ENCODE measurements around the gene METTL22. TPM values are rescaled to one million over a fixed set of nuclear protein-coding genes. Genes with fewer than 3 reads are reported as not detected.
"Not testable (repeated sequence)": the region's sequence is repeated elsewhere in the genome, so short reads cannot be mapped to it uniquely, and the experiment has no call there.

The METTL22 gene
- total RNA-seq, 1 experiment from 2014 or later = 43.7 TPM

- no peak for DNase-seq
- Histone ChIP-seq H3K27me3 (ENCODE audit: control insufficient read depth, insufficient read depth, low read length) (no peaks in the 10 kb centered on the region), H3K36me3 (replicated peaks; ENCODE audit: control insufficient read depth, insufficient read depth, low read length) (peaks cover 56% of the 10 kb centered on the region), H3K4me3 (ENCODE audit: insufficient read depth, low read depth, low read length) (no peak overlapping the region)
Measured at GRCh38 chr16:8639694-8640093, 18.2 kb downstream of the METTL22 start.

- Histone ChIP-seq H3K36me3 (replicated peaks; ENCODE audit: control insufficient read depth, insufficient read depth, low read length) (peaks cover 64% of the 10 kb centered on the region), H3K4me3 (ENCODE audit: insufficient read depth, low read depth, low read length) (no peak overlapping the region), H3K27me3 (ENCODE audit: control insufficient read depth, insufficient read depth, low read length) (no peaks in the 10 kb centered on the region)
- no peak for DNase-seq
Measured at GRCh38 chr16:8641671-8642070, 20.2 kb downstream of the METTL22 start.

GRCh38 chr16:8642146-8642545 lies 20.6 kb downstream of the METTL22 start:
- Histone ChIP-seq H3K4me3 (ENCODE audit: insufficient read depth, low read depth, low read length) (no peak overlapping the region), H3K36me3 (replicated peaks; ENCODE audit: control insufficient read depth, insufficient read depth, low read length) (peaks cover 65% of the 10 kb centered on the region), H3K27me3 (ENCODE audit: control insufficient read depth, insufficient read depth, low read length) (no peaks in the 10 kb centered on the region)
- no peak for DNase-seq

- DNase-seq = no peak
- no peaks in the 10 kb centered on the region for H3K27me3 ChIP-seq (ENCODE audit: control insufficient read depth, insufficient read depth, low read length)
- H3K4me3 ChIP-seq (ENCODE audit: insufficient read depth, low read depth, low read length) = no peak overlapping the region
- H3K36me3 ChIP-seq (replicated peaks; ENCODE audit: control insufficient read depth, insufficient read depth, low read length) = peaks cover 61% of the 10 kb centered on the region
Measured at GRCh38 chr16:8644211-8645140, 23.0 kb downstream of the METTL22 start.

GRCh38 chr16:8645141-8645521 lies 23.6 kb downstream of the METTL22 start:
- H3K4me3 ChIP-seq (ENCODE audit: insufficient read depth, low read depth, low read length) = no peak overlapping the region
- H3K27me3 ChIP-seq (ENCODE audit: control insufficient read depth, insufficient read depth, low read length) = no peaks in the 10 kb centered on the region
- H3K36me3 ChIP-seq (replicated peaks; ENCODE audit: control insufficient read depth, insufficient read depth, low read length) = peaks cover 58% of the 10 kb centered on the region
- DNase-seq = no peak

- no peaks in the 10 kb centered on the region for H3K27me3 ChIP-seq (ENCODE audit: control insufficient read depth, insufficient read depth, low read length)
- DNase-seq = no peak
- H3K4me3 ChIP-seq (ENCODE audit: insufficient read depth, low read depth, low read length) = no peak overlapping the region
- peaks cover 58% of the 10 kb centered on the region for H3K36me3 ChIP-seq (replicated peaks; ENCODE audit: control insufficient read depth, insufficient read depth, low read length)
Measured at GRCh38 chr16:8645831-8646230, 24.3 kb downstream of the METTL22 start.

GRCh38 chr16:8646326-8647053 lies 25.0 kb downstream of the METTL22 start:
- H3K36me3 ChIP-seq (replicated peaks; ENCODE audit: control insufficient read depth, insufficient read depth, low read length) = peaks cover 52% of the 10 kb centered on the region
- DNase-seq = no peak
- no peaks in the 10 kb centered on the region for H3K27me3 ChIP-seq (ENCODE audit: control insufficient read depth, insufficient read depth, low read length)
- no peak overlapping the region for H3K4me3 ChIP-seq (ENCODE audit: insufficient read depth, low read depth, low read length)

GRCh38 chr16:8647721-8648318 lies 26.3 kb downstream of the METTL22 start:
- Histone ChIP-seq H3K36me3 (replicated peaks; ENCODE audit: control insufficient read depth, insufficient read depth, low read length) (peaks cover 39% of the 10 kb centered on the region), H3K4me3 (ENCODE audit: insufficient read depth, low read depth, low read length) (no peak overlapping the region), H3K27me3 (ENCODE audit: control insufficient read depth, insufficient read depth, low read length) (no peaks in the 10 kb centered on the region)
- DNase-seq = no peak

GRCh38 chr16:8648877-8649276 lies 27.4 kb downstream of the METTL22 start:
- no peak for DNase-seq
- H3K4me3 ChIP-seq (ENCODE audit: insufficient read depth, low read depth, low read length) = no peak overlapping the region
- H3K27me3 ChIP-seq (ENCODE audit: control insufficient read depth, insufficient read depth, low read length) = no peaks in the 10 kb centered on the region
- H3K36me3 ChIP-seq (replicated peaks; ENCODE audit: control insufficient read depth, insufficient read depth, low read length) = peaks cover 34% of the 10 kb centered on the region

- DNase-seq = no peak
- peaks cover 25% of the 10 kb centered on the region for H3K36me3 ChIP-seq (replicated peaks; ENCODE audit: control insufficient read depth, insufficient read depth, low read length)
- no peak overlapping the region for H3K4me3 ChIP-seq (ENCODE audit: insufficient read depth, low read depth, low read length)
- no peaks in the 10 kb centered on the region for H3K27me3 ChIP-seq (ENCODE audit: control insufficient read depth, insufficient read depth, low read length)
Measured at GRCh38 chr16:8649829-8650554, 28.5 kb downstream of the METTL22 start.

- not testable (repeated sequence) for H3K36me3 ChIP-seq (replicated peaks; ENCODE audit: control insufficient read depth, insufficient read depth, low read length); H3K4me3 ChIP-seq (ENCODE audit: insufficient read depth, low read depth, low read length); H3K27me3 ChIP-seq (ENCODE audit: control insufficient read depth, insufficient read depth, low read length)
- peak; percentile 72 for DNase-seq
Measured at GRCh38 chr16:8651958-8652357, 30.5 kb downstream of the METTL22 start.

GRCh38 chr16:8655184-8655717 lies 33.8 kb downstream of the METTL22 start:
- Histone ChIP-seq H3K36me3 (replicated peaks; ENCODE audit: control insufficient read depth, insufficient read depth, low read length) (no peaks in the 10 kb centered on the region), H3K27me3 (ENCODE audit: control insufficient read depth, insufficient read depth, low read length) (no peaks in the 10 kb centered on the region)
- peak; percentile 62 for DNase-seq

GRCh38 chr16:8656376-8656775 lies 34.9 kb downstream of the METTL22 start:
- DNase-seq = no peak
- Histone ChIP-seq H3K27me3 (ENCODE audit: control insufficient read depth, insufficient read depth, low read length) (no peaks in the 10 kb centered on the region), H3K36me3 (replicated peaks; ENCODE audit: control insufficient read depth, insufficient read depth, low read length) (no peaks in the 10 kb centered on the region), H3K4me3 (ENCODE audit: insufficient read depth, low read depth, low read length) (no peak overlapping the region)

More at GRCh38 chr16:8655184-8655717, 33.8 kb downstream of the METTL22 start:
- H3K4me3 ChIP-seq (ENCODE audit: insufficient read depth, low read depth, low read length) = no peak overlapping the region

GRCh38 chr16:8660841-8661301 lies 39.4 kb downstream of the METTL22 start:
- H3K36me3 ChIP-seq (replicated peaks; ENCODE audit: control insufficient read depth, insufficient read depth, low read length) = no peaks in the 10 kb centered on the region
- H3K4me3 ChIP-seq (ENCODE audit: insufficient read depth, low read depth, low read length) = no peak overlapping the region
- peak; percentile 88 for DNase-seq
- H3K27me3 ChIP-seq (ENCODE audit: control insufficient read depth, insufficient read depth, low read length) = no peaks in the 10 kb centered on the region

Data from H7 (cell line).